ENCODE measurements around the gene GRK3. TPM values are rescaled to one million over a fixed set of nuclear protein-coding genes. Genes with fewer than 3 reads are reported as not detected.

GRK3 gene
- total RNA-seq, 1 donor from 2014 or later = 2.4 TPM

Other genes with a start within 250 kb of the GRK3 start
- gene MYO18B, start 177.5 kb downstream of the GRK3 start, total RNA-seq = not detected in 2 replicates